ENCODE measurements around the gene ZNF700. TPM values are rescaled to one million over a fixed set of nuclear protein-coding genes. Genes with fewer than 3 reads are reported as not detected.

ZNF700 gene
- total and polyA plus RNA-seq, 8 donors = 9.9 to 23.9 (median 19.8) TPM

GRCh38 chr19:11995174-11995573 lies 70.3 kb downstream of the ZNF700 start:
- intact Hi-C loops (cut with DNase I) = no loop called here
- Histone ChIP-seq H3K36me3 (peaks cover 0 to 17% of the 10 kb centered on the region in 2 donors), H3K27ac (no peak overlapping the region), H3K27me3 (no peaks in the 10 kb centered on the region), H3K4me3 (no peak overlapping the region), H3K4me1 (peaks cover 0 to 3% of the 10 kb centered on the region in 2 donors), H3K9me3 (peaks cover 0 to 13% of the 10 kb centered on the region in 2 donors)
- TF ChIP-seq CTCF (IDR thresholded peaks at IDR 0.05) = no peak
- ATAC-seq (no peak), DNase-seq (no peak)

Other genes with a start within 250 kb of the ZNF700 start
- gene ZNF823, start 186.2 kb upstream of the ZNF700 start, total RNA-seq = 1 to 10 TPM; 5.3 to 5.5 TPM
- gene ZNF823, start 186.2 kb upstream of the ZNF700 start, polyA plus RNA-seq (ENCODE audit: insufficient read length in 6 of 6) = 1 to 10 TPM; 8.0 to 9.1 (median 8.7) TPM
- gene ZNF441, start 158.1 kb upstream of the ZNF700 start, total RNA-seq = 1 to 10 TPM; 5.6 to 7.4 TPM
- gene ZNF441, start 158.1 kb upstream of the ZNF700 start, polyA plus RNA-seq (ENCODE audit: insufficient read length in 6 of 6) = 10 to 100 TPM in 5 of 6 donors, 1 to 10 TPM in 1; 9.8 to 15.5 (median 12.1) TPM
- gene ZNF491, start 126.6 kb upstream of the ZNF700 start, total RNA-seq = 1 to 10 TPM; 2.0 to 4.1 TPM
- 10 to 100 TPM in 1 of 6 donors, 1 to 10 TPM in 5; 8.5 to 10.2 (median 9.1) TPM for gene ZNF491, start 126.6 kb upstream of the ZNF700 start, polyA plus RNA-seq (ENCODE audit: insufficient read length in 6 of 6)
- 10 to 100 TPM; 12.6 to 18.0 TPM for gene ZNF440, start 110.8 kb upstream of the ZNF700 start, total RNA-seq
- 10 to 100 TPM; 19.4 to 26.4 (median 22.1) TPM for gene ZNF440, start 110.8 kb upstream of the ZNF700 start, polyA plus RNA-seq (ENCODE audit: insufficient read length in 6 of 6)
- 10 to 100 TPM in 1 of 2 donors, 1 to 10 TPM in 1; 7.6 to 10.7 TPM for gene ZNF439, start 76.4 kb upstream of the ZNF700 start, total RNA-seq
- 10 to 100 TPM; 17.3 to 20.8 (median 20.1) TPM for gene ZNF439, start 76.4 kb upstream of the ZNF700 start, polyA plus RNA-seq (ENCODE audit: insufficient read length in 6 of 6)
- gene ZNF69, start 37.3 kb upstream of the ZNF700 start, total RNA-seq = 10 to 100 TPM; 11.2 to 14.6 TPM
- 10 to 100 TPM; 14.6 to 25.0 (median 18.5) TPM for gene ZNF69, start 37.3 kb upstream of the ZNF700 start, polyA plus RNA-seq (ENCODE audit: insufficient read length in 6 of 6)
- gene ZNF763, start 39.9 kb downstream of the ZNF700 start, total RNA-seq = 1 to 10 TPM; 4.9 to 5.7 TPM
- gene ZNF763, start 39.9 kb downstream of the ZNF700 start, polyA plus RNA-seq (ENCODE audit: insufficient read length in 6 of 6) = 10 to 100 TPM in 1 of 6 donors, 1 to 10 TPM in 5; 7.7 to 10.2 (median 8.4) TPM
- gene ZNF433, start 110.6 kb downstream of the ZNF700 start, total RNA-seq = 1 to 10 TPM; 4.4 to 6.2 TPM
- 10 to 100 TPM; 14.4 to 20.6 (median 16.5) TPM for gene ZNF433, start 110.6 kb downstream of the ZNF700 start, polyA plus RNA-seq (ENCODE audit: insufficient read length in 6 of 6)
- gene ZNF878, start 127.9 kb downstream of the ZNF700 start, total RNA-seq = under 1 TPM; 0.32 to 0.50 TPM
- gene ZNF878, start 127.9 kb downstream of the ZNF700 start, polyA plus RNA-seq (ENCODE audit: insufficient read length in 6 of 6) = 1 to 10 TPM; 1.3 to 1.8 (median 1.5) TPM
- gene ZNF844, start 139.6 kb downstream of the ZNF700 start, total RNA-seq = 1 to 10 TPM; 7.6 to 8.2 TPM
- 10 to 100 TPM; 17.2 to 26.7 (median 21.7) TPM for gene ZNF844, start 139.6 kb downstream of the ZNF700 start, polyA plus RNA-seq (ENCODE audit: insufficient read length in 6 of 6)
- 1 to 10 TPM; 3.5 to 4.8 TPM for gene ZNF20, start 215.2 kb downstream of the ZNF700 start, total RNA-seq
- gene ZNF20, start 215.2 kb downstream of the ZNF700 start, polyA plus RNA-seq (ENCODE audit: insufficient read length in 6 of 6) = 10 to 100 TPM in 1 of 6 donors, 1 to 10 TPM in 5; 6.1 to 10.1 (median 7.7) TPM
- gene ZNF625, start 231.6 kb downstream of the ZNF700 start, total RNA-seq = 1 to 10 TPM; 6.4 to 6.9 TPM
- gene ZNF625, start 231.6 kb downstream of the ZNF700 start, polyA plus RNA-seq (ENCODE audit: insufficient read length in 6 of 6) = 10 to 100 TPM; 11.4 to 20.5 (median 16.4) TPM
- gene ZNF136, start 238.0 kb downstream of the ZNF700 start, total RNA-seq = 1 to 10 TPM; 8.9 to 9.6 TPM
- gene ZNF136, start 238.0 kb downstream of the ZNF700 start, polyA plus RNA-seq (ENCODE audit: insufficient read length in 6 of 6) = 10 to 100 TPM; 14.7 to 18.3 (median 16.1) TPM